ENCODE results near the gene PSMA8. TPM values are rescaled to one million over a fixed set of nuclear protein-coding genes. Genes with fewer than 3 reads are reported as not detected.
"Not testable (repeated sequence)": the region's sequence is repeated elsewhere in the genome, so short reads cannot be mapped to it uniquely, and the experiment has no call there.

The PSMA8 gene
- total RNA-seq, 1 donor from 2014 or later, result not detected

DNA sequence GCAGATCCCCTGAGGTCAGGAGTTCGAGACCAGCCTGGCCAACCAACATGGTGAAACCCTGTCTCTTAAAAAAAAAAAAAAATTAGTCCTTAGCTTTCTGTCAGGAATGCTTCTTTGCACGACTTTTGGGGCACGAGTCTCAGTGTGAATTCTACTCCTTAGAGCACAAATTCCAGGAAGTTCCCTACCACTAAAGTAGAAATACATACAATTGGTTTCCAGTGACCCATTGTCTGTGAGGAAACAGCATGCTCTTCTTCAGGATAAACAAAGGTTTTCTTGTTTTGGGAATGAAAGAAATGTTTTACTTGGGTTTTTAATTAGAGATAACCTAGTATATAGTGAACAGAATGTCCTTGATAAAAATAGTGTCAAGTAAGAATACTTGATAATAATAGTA is 23.7 kb downstream of the PSMA8 start:
- Histone ChIP-seq H3K9me3 (ENCODE audit: insufficient read depth, low read depth, low read length) (no peaks in the 10 kb centered on the region), H3K27me3 (ENCODE audit: insufficient read depth, low read length) (no peaks in the 10 kb centered on the region), H2AFZ (ENCODE audit: low read depth, low read length) (no peak overlapping the region), H3K27ac (ENCODE audit: low read depth, low read length) (no peak overlapping the region), H4K20me1 (ENCODE audit: insufficient read depth, low read length) (no peaks in the 10 kb centered on the region), H3K4me2 (ENCODE audit: low read length) (no peak overlapping the region), H3K9ac (ENCODE audit: low read length) (no peak overlapping the region), H3K4me3 (ENCODE audit: insufficient read depth, low read depth, low read length) (no peak overlapping the region), H3K4me1 (ENCODE audit: insufficient read depth, low read length) (no peaks in the 10 kb centered on the region), H3K36me3 (ENCODE audit: insufficient read depth, low read length) (no peaks in the 10 kb centered on the region), H3K79me2 (ENCODE audit: insufficient read depth, low read length) (no peaks in the 10 kb centered on the region)
- Mint-ChIP-seq H3K27me3 (ENCODE audit: low read depth, unreplicated experiment) (no peaks in the 10 kb centered on the region), H3K4me1 (ENCODE audit: low read depth, unreplicated experiment) (no peaks in the 10 kb centered on the region), H3K36me3 (ENCODE audit: low read depth, unreplicated experiment) (no peaks in the 10 kb centered on the region), H3K27ac (ENCODE audit: unreplicated experiment) (no peak overlapping the region), H3K9me3 (ENCODE audit: unreplicated experiment) (no peaks in the 10 kb centered on the region), H3K4me3 (ENCODE audit: unreplicated experiment) (no peak overlapping the region)
- TF ChIP-seq, protein P1, sequence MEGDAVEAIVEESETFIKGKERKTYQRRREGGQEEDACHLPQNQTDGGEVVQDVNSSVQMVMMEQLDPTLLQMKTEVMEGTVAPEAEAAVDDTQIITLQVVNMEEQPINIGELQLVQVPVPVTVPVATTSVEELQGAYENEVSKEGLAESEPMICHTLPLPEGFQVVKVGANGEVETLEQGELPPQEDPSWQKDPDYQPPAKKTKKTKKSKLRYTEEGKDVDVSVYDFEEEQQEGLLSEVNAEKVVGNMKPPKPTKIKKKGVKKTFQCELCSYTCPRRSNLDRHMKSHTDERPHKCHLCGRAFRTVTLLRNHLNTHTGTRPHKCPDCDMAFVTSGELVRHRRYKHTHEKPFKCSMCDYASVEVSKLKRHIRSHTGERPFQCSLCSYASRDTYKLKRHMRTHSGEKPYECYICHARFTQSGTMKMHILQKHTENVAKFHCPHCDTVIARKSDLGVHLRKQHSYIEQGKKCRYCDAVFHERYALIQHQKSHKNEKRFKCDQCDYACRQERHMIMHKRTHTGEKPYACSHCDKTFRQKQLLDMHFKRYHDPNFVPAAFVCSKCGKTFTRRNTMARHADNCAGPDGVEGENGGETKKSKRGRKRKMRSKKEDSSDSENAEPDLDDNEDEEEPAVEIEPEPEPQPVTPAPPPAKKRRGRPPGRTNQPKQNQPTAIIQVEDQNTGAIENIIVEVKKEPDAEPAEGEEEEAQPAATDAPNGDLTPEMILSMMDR (IDR thresholded peaks at IDR 0.05; ENCODE audit: insufficient read depth, low read depth, low read length), result no peak
- TF ChIP-seq EZH2 (IDR thresholded peaks at IDR 0.05; ENCODE audit: insufficient read depth, low read length), result no peak
- no peak for FAIRE-seq
- no peak for DNase-seq (ENCODE audit: low read depth)

DNA sequence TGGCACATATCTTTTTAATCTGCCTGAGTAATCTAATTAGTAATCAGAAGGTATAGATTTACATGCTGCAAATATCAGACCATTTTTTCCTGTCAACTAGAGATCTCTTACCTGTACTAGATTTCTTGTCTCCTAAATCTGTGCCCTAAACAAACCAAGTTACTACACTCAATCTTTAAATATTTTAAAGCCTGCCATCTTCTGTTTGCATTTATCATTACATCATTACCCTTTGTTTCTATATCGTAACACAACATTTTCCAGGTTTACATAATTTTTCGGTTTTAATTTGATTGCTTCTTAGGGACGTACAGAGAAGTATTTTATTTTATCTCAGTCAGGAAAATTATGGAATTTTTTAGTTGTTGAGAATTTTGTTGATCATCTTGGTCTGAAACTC is 25.7 kb downstream of the PSMA8 start:
- Mint-ChIP-seq H3K4me3 (ENCODE audit: unreplicated experiment) (no peak overlapping the region), H3K9me3 (ENCODE audit: unreplicated experiment) (no peaks in the 10 kb centered on the region), H3K27ac (ENCODE audit: unreplicated experiment) (no peak overlapping the region), H3K36me3 (ENCODE audit: low read depth, unreplicated experiment) (no peaks in the 10 kb centered on the region), H3K27me3 (ENCODE audit: low read depth, unreplicated experiment) (no peaks in the 10 kb centered on the region), H3K4me1 (ENCODE audit: low read depth, unreplicated experiment) (no peaks in the 10 kb centered on the region)
- H3K27ac ChIP-seq (ENCODE audit: low read depth, low read length), result no peak overlapping the region
- no peaks in the 10 kb centered on the region for H3K79me2 ChIP-seq (ENCODE audit: insufficient read depth, low read length)
- no peaks in the 10 kb centered on the region for H4K20me1 ChIP-seq (ENCODE audit: insufficient read depth, low read length)
- no peaks in the 10 kb centered on the region for H3K27me3 ChIP-seq (ENCODE audit: insufficient read depth, low read length)
- H3K4me3 ChIP-seq (ENCODE audit: insufficient read depth, low read depth, low read length), result no peak overlapping the region
- TF ChIP-seq, protein P1 (IDR thresholded peaks at IDR 0.05; ENCODE audit: insufficient read depth, low read depth, low read length), result no peak
- TF ChIP-seq EZH2 (IDR thresholded peaks at IDR 0.05; ENCODE audit: insufficient read depth, low read length), result no peak
- DNase-seq (ENCODE audit: low read depth) (no peak), FAIRE-seq (no peak)
- H3K9me3 ChIP-seq (ENCODE audit: insufficient read depth, low read depth, low read length), result no peaks in the 10 kb centered on the region
- no peak overlapping the region for H3K4me2 ChIP-seq (ENCODE audit: low read length)
- H3K9ac ChIP-seq (ENCODE audit: low read length), result no peak overlapping the region
- H2AFZ ChIP-seq (ENCODE audit: low read depth, low read length), result no peak overlapping the region
- no peaks in the 10 kb centered on the region for H3K4me1 ChIP-seq (ENCODE audit: insufficient read depth, low read length)
- no peaks in the 10 kb centered on the region for H3K36me3 ChIP-seq (ENCODE audit: insufficient read depth, low read length)

DNA sequence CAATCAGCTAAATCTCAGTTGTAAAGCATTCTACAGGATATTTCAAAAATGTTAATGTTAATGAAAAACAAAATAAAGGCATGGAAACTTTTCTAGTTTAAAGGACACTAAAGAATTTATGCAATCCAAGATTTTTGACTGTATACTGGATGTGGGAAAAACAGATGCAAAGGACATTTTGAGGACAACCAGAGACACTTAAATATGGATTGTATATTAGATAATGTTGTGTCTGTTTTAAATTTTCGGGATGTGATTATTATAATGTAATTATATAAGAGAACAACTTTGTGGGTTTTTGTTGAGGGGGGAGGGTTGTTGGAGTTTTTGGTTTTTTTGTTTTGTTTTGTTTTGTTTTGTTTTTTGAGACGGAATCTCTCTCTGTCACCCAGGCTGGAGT is 30.9 kb downstream of the PSMA8 start:
- no peak for FAIRE-seq
- H3K9me3 Mint-ChIP-seq (ENCODE audit: unreplicated experiment), result no peaks in the 10 kb centered on the region
- H3K4me3 ChIP-seq (ENCODE audit: insufficient read depth, low read depth, low read length), result no peak overlapping the region

DNA sequence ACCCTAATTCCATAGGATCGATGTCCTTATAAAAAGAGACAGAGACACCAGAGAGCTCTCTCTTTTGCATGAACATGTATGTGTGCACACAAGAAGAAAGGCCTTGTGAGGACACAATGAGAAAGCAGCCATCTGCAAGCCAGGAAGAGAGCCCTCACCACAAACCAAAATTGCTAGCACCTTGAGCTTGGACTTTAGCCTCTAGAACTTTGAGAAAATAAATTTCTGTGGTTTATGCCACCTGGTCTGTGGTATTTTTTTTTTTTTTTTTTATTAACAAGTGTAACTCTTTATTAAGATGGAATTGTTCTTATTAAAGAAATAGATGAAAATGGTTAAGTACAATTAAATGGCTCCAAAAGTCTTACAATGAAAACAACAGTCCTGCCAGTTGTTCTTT is 33.9 kb downstream of the PSMA8 start:
- H3K4me3 ChIP-seq (ENCODE audit: insufficient read depth, low read depth, low read length); H3K79me2 ChIP-seq (ENCODE audit: insufficient read depth, low read length); H2AFZ ChIP-seq (ENCODE audit: low read depth, low read length); H4K20me1 ChIP-seq (ENCODE audit: insufficient read depth, low read length); H3K9me3 Mint-ChIP-seq (ENCODE audit: unreplicated experiment); H3K4me3 Mint-ChIP-seq (ENCODE audit: unreplicated experiment); H3K27ac Mint-ChIP-seq (ENCODE audit: unreplicated experiment); H3K4me1 ChIP-seq (ENCODE audit: insufficient read depth, low read length); FAIRE-seq; H3K36me3 Mint-ChIP-seq (ENCODE audit: low read depth, unreplicated experiment); H3K27me3 Mint-ChIP-seq (ENCODE audit: low read depth, unreplicated experiment); H3K4me1 Mint-ChIP-seq (ENCODE audit: low read depth, unreplicated experiment); H3K9me3 ChIP-seq (ENCODE audit: insufficient read depth, low read depth, low read length); H3K36me3 ChIP-seq (ENCODE audit: insufficient read depth, low read length); H3K4me2 ChIP-seq (ENCODE audit: low read length); H3K9ac ChIP-seq (ENCODE audit: low read length); H3K27me3 ChIP-seq (ENCODE audit: insufficient read depth, low read length); DNase-seq (ENCODE audit: low read depth); H3K27ac ChIP-seq (ENCODE audit: low read depth, low read length): not testable (repeated sequence)

More for the DNA sequence above, 30.9 kb downstream of the PSMA8 start:
- Histone ChIP-seq H3K27ac (ENCODE audit: low read depth, low read length) (no peak overlapping the region), H2AFZ (ENCODE audit: low read depth, low read length) (no peak overlapping the region), H4K20me1 (ENCODE audit: insufficient read depth, low read length) (no peaks in the 10 kb centered on the region), H3K4me1 (ENCODE audit: insufficient read depth, low read length) (no peaks in the 10 kb centered on the region), H3K9ac (ENCODE audit: low read length) (no peak overlapping the region), H3K27me3 (ENCODE audit: insufficient read depth, low read length) (no peaks in the 10 kb centered on the region), H3K9me3 (ENCODE audit: insufficient read depth, low read depth, low read length) (no peaks in the 10 kb centered on the region), H3K36me3 (ENCODE audit: insufficient read depth, low read length) (no peaks in the 10 kb centered on the region), H3K4me2 (ENCODE audit: low read length) (no peak overlapping the region), H3K79me2 (ENCODE audit: insufficient read depth, low read length) (no peaks in the 10 kb centered on the region)
- DNase-seq (ENCODE audit: low read depth), result no peak
- TF ChIP-seq EZH2 (IDR thresholded peaks at IDR 0.05; ENCODE audit: insufficient read depth, low read length), result no peak
- TF ChIP-seq, protein P1 (IDR thresholded peaks at IDR 0.05; ENCODE audit: insufficient read depth, low read depth, low read length), result no peak
- Mint-ChIP-seq H3K4me3 (ENCODE audit: unreplicated experiment) (no peak overlapping the region), H3K27ac (ENCODE audit: unreplicated experiment) (no peak overlapping the region), H3K4me1 (ENCODE audit: low read depth, unreplicated experiment) (no peaks in the 10 kb centered on the region), H3K27me3 (ENCODE audit: low read depth, unreplicated experiment) (no peaks in the 10 kb centered on the region), H3K36me3 (ENCODE audit: low read depth, unreplicated experiment) (no peaks in the 10 kb centered on the region)
